H1 (cell line): ENCODE data around the gene CRHR1. TPM values are rescaled to one million over a fixed set of nuclear protein-coding genes. Genes with fewer than 3 reads are reported as not detected.

Experiments
- CTCF ChIA-PET: fragments of 300-600 bp; sonication (Branson Sonifier 250); formaldehyde crosslinking; loops from one replicate; lab custom pipeline; 2021; ENCODE audit not compliant: partially characterized antibody; lab: Charles Lee
- POLR2A ChIA-PET: fragments of 300-600 bp; sonication (Branson Sonifier 250); formaldehyde crosslinking; loops from one replicate; lab custom pipeline; 2021; ENCODE audit warnings: inconsistent platforms; ENCODE audit not compliant: partially characterized antibody; lab: Charles Lee
- DNase-seq, 2 experiments: peaks; one replicate each; pipeline versions ENCODE4 v3.0.0 to v3.0.0-alpha.2; 2010 to 2022; ENCODE audit warnings: low spot score in 2 of 2, low read depth in 1 of 2, mixed read lengths in 1 of 2
- FAIRE-seq: peaks from 2 replicates; lab custom pipeline; 2011; peaks lifted over from hg19 to GRCh38; lab: Jason Lieb, UNC
- H2AFZ ChIP-seq: 2 replicates; pipeline ENCODE4 v1.8.1; 2012; ENCODE audit warnings: low read length, inconsistent platforms
- H2AK5ac ChIP-seq: 2 replicates; pipeline ENCODE4 v1.6.1; 2013; ENCODE audit warnings: low read depth, low read length
- H2BK120ac ChIP-seq: replicated peaks from 2 replicates; pipeline ENCODE3; 2013; ENCODE audit warnings: low read depth, low read length, inconsistent platforms
- H2BK12ac ChIP-seq: 2 replicates; pipeline ENCODE4 v1.6.1; 2013; ENCODE audit warnings: low read depth, low read length
- H2BK15ac ChIP-seq: 2 replicates; pipeline ENCODE4 v1.6.1; 2013; ENCODE audit warnings: low read length
- H2BK20ac ChIP-seq: 2 replicates; pipeline ENCODE4 v1.6.1; 2013; ENCODE audit warnings: low read length
- H2BK5ac ChIP-seq: 2 replicates; pipeline ENCODE4 v1.6.1; 2013; ENCODE audit warnings: low read depth, low read length
- H3K14ac ChIP-seq: 2 replicates; pipeline ENCODE4 v1.6.1; 2013; ENCODE audit warnings: inconsistent platforms; ENCODE audit not compliant: insufficient read length
- H3K18ac ChIP-seq: 2 replicates; pipeline ENCODE4 v1.6.1; 2013; ENCODE audit warnings: low read length; ENCODE audit errors: extremely low read depth
- H3K23ac ChIP-seq: 2 replicates; pipeline ENCODE4 v1.6.1; 2013; ENCODE audit warnings: inconsistent platforms; ENCODE audit not compliant: insufficient read length
- H3K23me2 ChIP-seq: 2 replicates; pipeline ENCODE4 v1.6.1; 2013; ENCODE audit warnings: low read depth, low read length
- H3K27ac ChIP-seq: 2 replicates; pipeline ENCODE4 v1.6.1; 2011; ENCODE audit warnings: low read depth, low read length, inconsistent platforms
- H3K27me3 ChIP-seq, 4 experiments: replicated peaks in 1 of 4; 1 replicate in 1 of 4; 2 replicates in 3 of 4; pipeline versions ENCODE4 v1.6.1 to v1.8.1; 2011 to 2013; ENCODE audit warnings: low read length in 3 of 4, mild to moderate bottlenecking in 3 of 4, inconsistent platforms in 2 of 4, mixed read lengths in 2 of 4, moderate library complexity in 1 of 4; ENCODE audit not compliant: control insufficient read depth in 3 of 4, insufficient read depth in 3 of 4; ENCODE audit errors: extremely low read depth in 1 of 4
- H3K36me3 ChIP-seq, 4 experiments: 2 replicates each; pipeline versions ENCODE4 v1.6.1 to v1.8.1; 2011 to 2013; ENCODE audit warnings: mild to moderate bottlenecking in 4 of 4, low read length in 3 of 4, moderate library complexity in 2 of 4, control low read depth in 1 of 4, inconsistent platforms in 1 of 4; ENCODE audit not compliant: insufficient read depth in 4 of 4, control insufficient read depth in 2 of 4
- H3K4ac ChIP-seq: replicated peaks from 2 replicates; pipeline ENCODE3; 2013; ENCODE audit warnings: low read length, low read depth, mixed read lengths, inconsistent platforms; ENCODE audit not compliant: insufficient read length
- H3K4me1 ChIP-seq, 4 experiments: replicated peaks in 1 of 4; 1 replicate in 1 of 4; 2 replicates in 3 of 4; pipeline versions ENCODE4 v1.6.1 to v1.8.1; 2011 to 2013; ENCODE audit warnings: low read length in 3 of 4, inconsistent platforms in 2 of 4, mixed read lengths in 1 of 4; ENCODE audit not compliant: insufficient read depth in 4 of 4, control insufficient read depth in 3 of 4
- H3K4me2 ChIP-seq, 2 experiments: 2 replicates each; pipeline versions ENCODE4 v1.6.1 to v1.8.1; 2011 to 2013; ENCODE audit warnings: low read depth in 2 of 2, low read length in 2 of 2, control low read depth in 1 of 2, inconsistent platforms in 1 of 2, mild to moderate bottlenecking in 1 of 2; ENCODE audit not compliant: insufficient read depth in 1 of 2
- H3K4me3 ChIP-seq, 4 experiments: fragments of 200-600, 300-600 bp in 1 of 4; sonication (generic), shearing (Covaris generic), sonication (Bioruptor Twin) in 1 of 4; 2 replicates each; pipeline versions ENCODE4 v1.5.1 to v1.8.1; 2011 to 2016; ENCODE audit warnings: low read length in 4 of 4, low read depth in 3 of 4, control low read depth in 2 of 4, inconsistent platforms in 2 of 4, mild to moderate bottlenecking in 2 of 4, mixed read lengths in 1 of 4, moderate library complexity in 1 of 4; ENCODE audit not compliant: insufficient read depth in 2 of 4; ENCODE audit errors: extremely low read depth in 1 of 4
- H3K56ac ChIP-seq: replicated peaks from 2 replicates; pipeline ENCODE3; 2013; ENCODE audit warnings: low read depth, mild to moderate bottlenecking, mixed read lengths, low read length, inconsistent platforms; ENCODE audit not compliant: insufficient read length
- H3K79me1 ChIP-seq: 2 replicates; pipeline ENCODE4 v1.6.1; 2013; ENCODE audit warnings: low read depth, low read length, control low read depth
- H3K79me2 ChIP-seq, 2 experiments: 2 replicates each; pipeline versions ENCODE4 v1.6.1 to v1.8.1; 2012 to 2013; ENCODE audit warnings: low read length in 2 of 2, mild to moderate bottlenecking in 2 of 2, inconsistent platforms in 1 of 2; ENCODE audit not compliant: insufficient read depth in 2 of 2, control insufficient read depth in 1 of 2
- H3K9ac ChIP-seq, 4 experiments: replicated peaks in 1 of 4; 1 replicate in 1 of 4; 2 replicates in 3 of 4; pipeline versions ENCODE4 v1.6.1 to v1.8.1; 2011 to 2013; ENCODE audit warnings: low read depth in 3 of 4, low read length in 3 of 4, control low read depth in 2 of 4, mild to moderate bottlenecking in 2 of 4, moderate library complexity in 2 of 4, inconsistent platforms in 1 of 4; ENCODE audit errors: extremely low read depth in 1 of 4
- H3K9me3 ChIP-seq, 2 experiments: 2 replicates each; pipeline versions ENCODE4 v1.6.1 to v1.8.1; 2012 to 2013; ENCODE audit warnings: mild to moderate bottlenecking in 2 of 2, moderate library complexity in 2 of 2, control low read depth in 1 of 2, inconsistent platforms in 1 of 2, low read depth in 1 of 2, low read length in 1 of 2, mixed read lengths in 1 of 2; ENCODE audit not compliant: insufficient read depth in 2 of 2
- H4K20me1 ChIP-seq, 2 experiments: replicated peaks in 1 of 2; 2 replicates each; pipeline versions ENCODE3 to v1.8.1; 2011 to 2013; ENCODE audit warnings: inconsistent platforms in 2 of 2, low read length in 2 of 2, mild to moderate bottlenecking in 1 of 2; ENCODE audit not compliant: insufficient read depth in 2 of 2, control insufficient read depth in 1 of 2
- H4K5ac ChIP-seq: 2 replicates; pipeline ENCODE4 v1.6.1; 2013; ENCODE audit warnings: low read length, low read depth, mixed read lengths, inconsistent platforms; ENCODE audit not compliant: insufficient read length
- H4K8ac ChIP-seq: 2 replicates; pipeline ENCODE4 v1.8.0; 2013; ENCODE audit warnings: mild to moderate bottlenecking, moderate library complexity, low read length, inconsistent platforms; ENCODE audit not compliant: insufficient read depth; ENCODE audit errors: extremely low read depth
- H4K91ac ChIP-seq: replicated peaks from 2 replicates; pipeline ENCODE3; 2013; ENCODE audit warnings: low read length, mixed read lengths, inconsistent platforms; ENCODE audit not compliant: insufficient read length
- ASH2L ChIP-seq: fragments of 200-600, 300-600 bp; sonication (generic); IDR thresholded peaks from one replicate; pipeline ENCODE4 v1.7.1; 2017; ENCODE audit warnings: low read length
- CBX5 ChIP-seq: fragments of 300-800, 300-1000 bp; sonication (generic); IDR thresholded peaks from 2 replicates; pipeline ENCODE4 v1.7.1; 2016; ENCODE audit warnings: antibody characterized with exemption, low read length, low read depth
- JUN ChIP-seq: IDR thresholded peaks from 2 replicates; pipeline ENCODE4 v1.6.1; 2011; ENCODE audit warnings: low read depth, mild to moderate bottlenecking, improper control_type of control experiment, low read length
- KDM4A ChIP-seq: IDR thresholded peaks from one replicate; pipeline ENCODE4 v1.7.1; 2012; ENCODE audit warnings: low read depth, mild to moderate bottlenecking, moderate library complexity, low read length, inconsistent platforms; ENCODE audit not compliant: severe bottlenecking
- SIN3A ChIP-seq, 2 experiments: IDR thresholded peaks in 1 of 2; conservative IDR thresholded peaks in 1 of 2; 2 replicates each; pipeline ENCODE4 v1.6.1; 2011 to 2012; ENCODE audit warnings: low read length in 2 of 2, improper control_type of control experiment in 1 of 2, low read depth in 1 of 2, mild to moderate bottlenecking in 1 of 2
- WGBS, 2 experiments: shearing (Covaris generic) in 1 of 2; methylation state at CpG; one replicate each; pipeline versions ENCODE4 v1.1.6 to v1.1.7; 2013 to 2015; ENCODE audit warnings: low lambda C conversion rate in 2 of 2, mixed read lengths in 2 of 2, inconsistent platforms in 1 of 2, low coverage in 1 of 2, missing lambda C conversion rate in 1 of 2; ENCODE audit not compliant: insufficient replicate concordance in 2 of 2, insufficient coverage in 1 of 2, insufficient read length in 1 of 2; ENCODE audit errors: extremely low coverage in 1 of 2, missing lambda C conversion rate in 1 of 2; 5-methylcytosine and 5-hydroxymethylcytosine counted together
- polyA plus RNA-seq, 7 experiments: library from polyadenylated mRNA; depleted of rRNA in 3 of 7; stranded (reverse) in 5 of 7; unstranded in 2 of 7; fragments of >200 nt in 5 of 7; fragments of 200-250 nt in 2 of 7; gene quantifications; 1 replicate in 5 of 7; 2 replicates in 1 of 7; 4 replicates in 1 of 7; pipeline versions ENCODE4 v1.2.1 to v1.2.3, GENCODE V29; 2011 to 2013; ENCODE audit warnings: missing spikeins in 2 of 7, mixed read lengths in 2 of 7
- total RNA-seq: library from RNA; stranded (reverse); fragmentation: NEBNext Ultra II Directional; extraction: Animal tissue kit (Norgen Biotek cat#: 25700); gene quantifications from 2 replicates; pipeline ENCODE4 v1.2.1, GENCODE V29; 2021

Gene CRHR1
- total and polyA plus RNA-seq, 2 of the 8 experiments (the other 6 are each of a cell fraction or from before 2014, with no cell fraction given): 0.56 to 1.7 TPM

DNA sequence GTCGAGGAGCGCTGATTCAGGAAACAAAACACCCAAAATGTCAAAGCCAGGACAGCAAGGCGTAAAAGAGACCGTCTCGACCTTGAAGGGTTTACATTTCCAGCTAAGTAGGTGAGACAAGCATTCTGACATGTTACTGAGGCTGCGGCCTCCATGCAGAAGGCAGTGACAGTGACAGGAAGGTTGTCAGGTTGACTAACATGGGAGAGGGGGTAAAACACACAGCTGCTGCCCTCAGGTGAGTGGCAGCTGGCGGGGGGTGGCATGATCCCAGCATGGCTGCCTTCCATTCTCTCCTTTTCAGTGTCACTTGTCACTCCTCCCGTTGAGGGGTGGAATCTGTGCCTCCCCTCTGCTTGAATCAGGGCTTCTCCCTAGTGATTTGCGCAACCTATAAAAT lies 31.9 kb upstream of the CRHR1 start:
- H2AK5ac ChIP-seq: 0 out of 2 replicates have a peak overlapping the region, but pooled peaks have one; percentile 39
- H2BK20ac ChIP-seq: no peak overlapping the region
- no peak overlapping the region for H3K4ac ChIP-seq
- no peak overlapping the region for H3K27ac ChIP-seq
- no peak for DNase-seq
- ChIA-PET CTCF (interaction anchor here (0.7 kb wide), 1 partner anchor 16 kb away, joined by 3 read pairs; no protein-coding TSS in a partner anchor), POLR2A (no interaction called here)
- no peak overlapping the region for H3K9ac ChIP-seq
- H2BK5ac ChIP-seq: no peak overlapping the region
- H3K9me3 ChIP-seq: no peaks in the 10 kb centered on the region
- H3K79me2 ChIP-seq: no peaks in the 10 kb centered on the region
- H3K56ac ChIP-seq: no peak overlapping the region
- no peak overlapping the region for H3K23ac ChIP-seq
- H3K4me1 ChIP-seq: no peaks in the 10 kb centered on the region
- no peak overlapping the region for H4K5ac ChIP-seq
- H3K23me2 ChIP-seq: no peaks in the 10 kb centered on the region; the same call in 1 of the 2 replicates
- TF ChIP-seq KDM4A (no peak), ASH2L (no peak), CBX5 (no peak), SIN3A (conservative IDR thresholded peaks at IDR 0.05 in 1 of 2, IDR thresholded peaks at IDR 0.05 in 1 of 2; ENCODE audit: low read depth in 1 of 2, low read length in 2 of 2) (no peak), JUN (no peak)
- TF ChIP-seq, all 59 proteins: peak for 0
- 90% methylated on average over 9 of the region's 9 CpGs; no CpG with 5 or more reads in 1 of the 2 experiments for WGBS, 2 experiments
- Histone ChIP-seq H3K4me2 (no peak overlapping the region), H4K91ac (no peak overlapping the region), H3K36me3 (no peaks in the 10 kb centered on the region), H2BK120ac (no peak overlapping the region), H3K14ac (no peak overlapping the region), H3K27me3 (peaks cover 8 to 52% (median 30%) of the 10 kb centered on the region in 4 experiments; a peak in 6 of 7 replicates), H2AFZ (no peak overlapping the region), H3K79me1 (no peaks in the 10 kb centered on the region), H2BK12ac (no peak overlapping the region), H4K8ac (no peak overlapping the region), H4K20me1 (no peaks in the 10 kb centered on the region), H3K4me3 (no peak overlapping the region), H2BK15ac (no peak overlapping the region), H3K18ac (no peak overlapping the region)
- FAIRE-seq: no peak
